ENCODE measurements around the gene PLIN5.

PLIN5 gene

GRCh38 chr19:4539169-4539692, 4.2 kb upstream of the PLIN5 start:
- Histone ChIP-seq H3K14ac (ENCODE audit: low read length) (no peak overlapping the region), H3K36me3 (ENCODE audit: control insufficient read depth in 1 of 2, insufficient read depth in 2 of 2, low read length in 2 of 2) (no peaks in the 10 kb centered on the region), H3K18ac (ENCODE audit: low read length) (no peak overlapping the region), H2BK5ac (ENCODE audit: low read depth, low read length, poor library complexity) (no peak overlapping the region), H3K4me1 (ENCODE audit: control insufficient read depth in 1 of 2, insufficient read depth in 2 of 2, low read length in 2 of 2) (peaks cover 0 to 8% of the 10 kb centered on the region in 2 experiments), H3K4ac (ENCODE audit: low read depth, low read length) (no peak overlapping the region), H2AFZ (ENCODE audit: insufficient read depth, low read length, poor library complexity) (no peak overlapping the region), H3K27ac (ENCODE audit: low read depth, low read length) (no peak overlapping the region), H3K9ac (ENCODE audit: low read length) (no peak overlapping the region), H3K79me1 (ENCODE audit: low read length) (peaks cover 2% of the 10 kb centered on the region), H3K79me2 (ENCODE audit: control insufficient read depth, insufficient read depth, low read length, poor library complexity) (no peaks in the 10 kb centered on the region), H3K4me2 (ENCODE audit: low read length) (no peak overlapping the region), H3K9me3 (ENCODE audit: insufficient read depth, low read depth, low read length) (peaks cover 3% of the 10 kb centered on the region), H4K8ac (ENCODE audit: low read depth, low read length) (no peak overlapping the region), H2BK12ac (ENCODE audit: low read length) (no peak overlapping the region), H4K91ac (ENCODE audit: low read depth, low read length) (peak overlapping the region; percentile 10), H3K27me3 (ENCODE audit: insufficient read depth, low read length) (no peaks in the 10 kb centered on the region), H2BK120ac (ENCODE audit: insufficient read depth, low read length, poor library complexity) (no peak overlapping the region), H2AK5ac (ENCODE audit: low read length) (no peak overlapping the region), H3K4me3 (ENCODE audit: low read depth, low read length) (no peak overlapping the region), H3K23ac (ENCODE audit: low read length) (no peak overlapping the region), H4K12ac (ENCODE audit: low read depth, low read length) (no peak overlapping the region)
- DNase-seq = no peak
- no CpG with 5 or more reads among the region's 3 CpGs for WGBS (ENCODE audit: extremely low coverage, insufficient coverage, insufficient read length)

- Histone ChIP-seq H2BK120ac (ENCODE audit: insufficient read depth, low read length, poor library complexity) (no peak overlapping the region), H3K27me3 (ENCODE audit: insufficient read depth, low read length) (peaks cover 3% of the 10 kb centered on the region), H3K14ac (ENCODE audit: low read length) (no peak overlapping the region), H4K91ac (ENCODE audit: low read depth, low read length) (no peak overlapping the region), H3K36me3 (ENCODE audit: control insufficient read depth in 1 of 2, insufficient read depth in 2 of 2, low read length in 2 of 2) (no peaks in the 10 kb centered on the region), H3K79me2 (ENCODE audit: control insufficient read depth, insufficient read depth, low read length, poor library complexity) (no peaks in the 10 kb centered on the region), H3K9ac (ENCODE audit: low read length) (no peak overlapping the region), H2BK12ac (ENCODE audit: low read length) (no peak overlapping the region), H4K8ac (ENCODE audit: low read depth, low read length) (no peak overlapping the region), H3K27ac (ENCODE audit: low read depth, low read length) (no peak overlapping the region), H4K12ac (ENCODE audit: low read depth, low read length) (no peak overlapping the region), H3K23ac (ENCODE audit: low read length) (no peak overlapping the region), H3K18ac (ENCODE audit: low read length) (no peak overlapping the region), H3K79me1 (ENCODE audit: low read length) (peaks cover 2% of the 10 kb centered on the region), H3K9me3 (ENCODE audit: insufficient read depth, low read depth, low read length) (peaks cover 3% of the 10 kb centered on the region), H2BK5ac (ENCODE audit: low read depth, low read length, poor library complexity) (no peak overlapping the region), H3K4me2 (ENCODE audit: low read length) (no peak overlapping the region), H3K4me1 (ENCODE audit: control insufficient read depth in 1 of 2, insufficient read depth in 2 of 2, low read length in 2 of 2) (peaks cover 0 to 8% of the 10 kb centered on the region in 2 experiments), H3K4ac (ENCODE audit: low read depth, low read length) (no peak overlapping the region), H2AK5ac (ENCODE audit: low read length) (no peak overlapping the region), H2AFZ (ENCODE audit: insufficient read depth, low read length, poor library complexity) (no peak overlapping the region), H3K4me3 (ENCODE audit: low read depth, low read length) (no peak overlapping the region)
- WGBS (ENCODE audit: extremely low coverage, insufficient coverage, insufficient read length) = no CpG with 5 or more reads among the region's 13 CpGs
- no peak for DNase-seq
Measured at GRCh38 chr19:4538601-4538954, 3.6 kb upstream of the PLIN5 start.

- H2AFZ ChIP-seq (ENCODE audit: insufficient read depth, low read length, poor library complexity) = no peak overlapping the region
- DNase-seq = no peak
- WGBS (ENCODE audit: extremely low coverage, insufficient coverage, insufficient read length) = no CpG with 5 or more reads among the region's 27 CpGs
Measured at GRCh38 chr19:4537953-4538600, 3.1 kb upstream of the PLIN5 start.

GRCh38 chr19:4536798-4537197, 1.8 kb upstream of the PLIN5 start:
- Histone ChIP-seq H3K18ac (ENCODE audit: low read length) (no peak overlapping the region), H2AK5ac (ENCODE audit: low read length) (no peak overlapping the region), H3K36me3 (ENCODE audit: control insufficient read depth in 1 of 2, insufficient read depth in 2 of 2, low read length in 2 of 2) (no peaks in the 10 kb centered on the region), H3K27ac (ENCODE audit: low read depth, low read length) (no peak overlapping the region), H2BK120ac (ENCODE audit: insufficient read depth, low read length, poor library complexity) (no peak overlapping the region), H3K9me3 (ENCODE audit: insufficient read depth, low read depth, low read length) (peaks cover 3% of the 10 kb centered on the region), H2AFZ (ENCODE audit: insufficient read depth, low read length, poor library complexity) (no peak overlapping the region), H3K4me1 (ENCODE audit: control insufficient read depth in 1 of 2, insufficient read depth in 2 of 2, low read length in 2 of 2) (peaks cover 0 to 8% of the 10 kb centered on the region in 2 experiments), H3K79me1 (ENCODE audit: low read length) (peaks cover 2% of the 10 kb centered on the region), H3K9ac (ENCODE audit: low read length) (no peak overlapping the region), H3K23ac (ENCODE audit: low read length) (no peak overlapping the region), H3K4ac (ENCODE audit: low read depth, low read length) (no peak overlapping the region), H3K4me2 (ENCODE audit: low read length) (no peak overlapping the region), H3K4me3 (ENCODE audit: low read depth, low read length) (no peak overlapping the region), H3K27me3 (ENCODE audit: insufficient read depth, low read length) (peaks cover 3% of the 10 kb centered on the region), H3K79me2 (ENCODE audit: control insufficient read depth, insufficient read depth, low read length, poor library complexity) (no peaks in the 10 kb centered on the region), H2BK5ac (ENCODE audit: low read depth, low read length, poor library complexity) (no peak overlapping the region), H3K14ac (ENCODE audit: low read length) (no peak overlapping the region), H2BK12ac (ENCODE audit: low read length) (no peak overlapping the region), H4K91ac (ENCODE audit: low read depth, low read length) (no peak overlapping the region), H4K8ac (ENCODE audit: low read depth, low read length) (no peak overlapping the region), H4K12ac (ENCODE audit: low read depth, low read length) (no peak overlapping the region)
- WGBS (ENCODE audit: extremely low coverage, insufficient coverage, insufficient read length) = no CpG with 5 or more reads among the region's 5 CpGs
- DNase-seq = no peak

More at GRCh38 chr19:4537953-4538600, 3.1 kb upstream of the PLIN5 start:
- H3K14ac ChIP-seq (ENCODE audit: low read length) = no peak overlapping the region
- no peak overlapping the region for H3K18ac ChIP-seq (ENCODE audit: low read length)
- H2AK5ac ChIP-seq (ENCODE audit: low read length) = no peak overlapping the region
- H3K27me3 ChIP-seq (ENCODE audit: insufficient read depth, low read length) = peaks cover 3% of the 10 kb centered on the region
- no peak overlapping the region for H3K4ac ChIP-seq (ENCODE audit: low read depth, low read length)
- H3K9ac ChIP-seq (ENCODE audit: low read length) = no peak overlapping the region
- H2BK5ac ChIP-seq (ENCODE audit: low read depth, low read length, poor library complexity) = no peak overlapping the region
- H3K36me3 ChIP-seq (ENCODE audit: control insufficient read depth in 1 of 2, insufficient read depth in 2 of 2, low read length in 2 of 2) = no peaks in the 10 kb centered on the region
- H2BK12ac ChIP-seq (ENCODE audit: low read length) = no peak overlapping the region
- no peak overlapping the region for H3K23ac ChIP-seq (ENCODE audit: low read length)
- peaks cover 0 to 8% of the 10 kb centered on the region in 2 experiments for H3K4me1 ChIP-seq (ENCODE audit: control insufficient read depth in 1 of 2, insufficient read depth in 2 of 2, low read length in 2 of 2)
- no peak overlapping the region for H3K4me2 ChIP-seq (ENCODE audit: low read length)
- H3K4me3 ChIP-seq (ENCODE audit: low read depth, low read length) = no peak overlapping the region
- no peak overlapping the region for H2BK120ac ChIP-seq (ENCODE audit: insufficient read depth, low read length, poor library complexity)
- peaks cover 2% of the 10 kb centered on the region for H3K79me1 ChIP-seq (ENCODE audit: low read length)
- H3K79me2 ChIP-seq (ENCODE audit: control insufficient read depth, insufficient read depth, low read length, poor library complexity) = no peaks in the 10 kb centered on the region
- no peak overlapping the region for H3K27ac ChIP-seq (ENCODE audit: low read depth, low read length)
- H4K8ac ChIP-seq (ENCODE audit: low read depth, low read length) = no peak overlapping the region
- no peak overlapping the region for H4K12ac ChIP-seq (ENCODE audit: low read depth, low read length)
- no peak overlapping the region for H4K91ac ChIP-seq (ENCODE audit: low read depth, low read length)
- H3K9me3 ChIP-seq (ENCODE audit: insufficient read depth, low read depth, low read length) = peaks cover 3% of the 10 kb centered on the region
